ENCODE data around the gene KREMEN1. TPM values are rescaled to one million over a fixed set of nuclear protein-coding genes. Genes with fewer than 3 reads are reported as not detected.

KREMEN1 gene
- total RNA-seq, 1 donor from 2014 or later = 102 TPM

DNA sequence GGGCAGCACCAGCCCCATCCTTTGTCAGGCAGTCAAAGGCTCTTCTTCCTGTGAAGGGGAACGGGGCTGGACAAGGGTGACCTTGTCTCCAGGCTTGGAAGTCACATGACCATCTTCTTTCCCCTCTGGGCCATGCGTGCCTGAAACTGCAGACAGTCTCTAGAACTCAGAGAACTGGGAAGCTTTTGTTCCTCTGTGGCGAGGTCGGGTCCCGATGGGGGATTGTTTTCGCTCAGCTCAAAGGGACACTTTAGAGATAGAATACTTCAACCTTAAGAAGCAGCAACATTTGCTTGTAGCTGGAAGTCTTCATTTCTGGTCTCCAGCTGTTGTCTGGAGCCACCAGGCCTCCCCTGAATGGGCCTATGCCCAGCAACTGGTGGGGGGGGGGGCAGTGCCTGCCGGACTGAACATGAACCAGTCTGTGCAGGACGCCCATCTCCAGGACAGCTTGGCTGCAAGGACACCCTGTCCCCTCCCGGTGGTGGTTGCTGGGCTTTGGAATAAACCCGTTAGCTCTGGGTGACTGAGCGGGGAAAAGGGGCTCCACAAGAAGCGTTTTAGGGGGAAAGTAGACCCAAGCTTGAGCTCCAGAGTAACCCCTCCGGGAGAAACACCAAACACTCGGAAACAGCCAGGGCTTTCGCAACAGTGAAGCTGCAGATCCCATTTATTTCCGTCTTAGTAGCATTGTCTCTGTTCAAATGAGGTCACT, 77.2 kb downstream of the KREMEN1 start:
- Histone ChIP-seq H3K27me3 (ENCODE audit: low read depth) (no peaks in the 10 kb centered on the region), H3K36me3 (peaks cover under 1% of the 10 kb centered on the region), H3K9me3 (replicated peaks) (no peaks in the 10 kb centered on the region), H3K4me1 (peaks cover 52% of the 10 kb centered on the region), H3K4me3 (peak overlapping the region; percentile 33), H3K27ac (replicated peaks) (peak overlapping the region; percentile 79)
- intact Hi-C loops (cut with micrococcal nuclease) = loop anchor here (5.0 kb wide), 1 partner anchor 97 kb away; no protein-coding TSS in a partner anchor
- DNase-seq = peak; percentile 43
- TF ChIP-seq CTCF (IDR thresholded peaks at IDR 0.05; ENCODE audit: borderline replicate concordance) = no peak

DNA sequence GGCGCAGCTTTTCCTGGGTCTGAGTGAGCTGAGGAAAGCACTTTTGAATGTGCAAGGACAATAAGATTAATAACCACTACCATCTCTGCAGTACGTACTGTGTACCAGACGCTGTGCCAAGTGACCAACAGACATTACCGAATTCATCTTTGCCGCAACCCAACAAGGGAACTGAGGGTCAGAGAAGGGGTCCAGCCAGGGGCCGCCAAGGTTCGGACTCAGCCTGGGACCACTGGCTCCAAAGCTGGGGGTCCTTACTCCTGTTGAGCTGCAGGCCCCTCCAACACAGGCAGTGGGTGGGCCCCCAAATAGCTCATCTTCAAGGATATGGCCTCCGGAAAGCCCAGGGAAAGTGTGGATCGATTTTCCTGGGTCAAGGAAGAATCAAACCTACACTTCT, 77.9 kb downstream of the KREMEN1 start:
- intact Hi-C loops (cut with micrococcal nuclease) = loop anchor here (5.0 kb wide), 1 partner anchor 97 kb away; no protein-coding TSS in a partner anchor

DNA sequence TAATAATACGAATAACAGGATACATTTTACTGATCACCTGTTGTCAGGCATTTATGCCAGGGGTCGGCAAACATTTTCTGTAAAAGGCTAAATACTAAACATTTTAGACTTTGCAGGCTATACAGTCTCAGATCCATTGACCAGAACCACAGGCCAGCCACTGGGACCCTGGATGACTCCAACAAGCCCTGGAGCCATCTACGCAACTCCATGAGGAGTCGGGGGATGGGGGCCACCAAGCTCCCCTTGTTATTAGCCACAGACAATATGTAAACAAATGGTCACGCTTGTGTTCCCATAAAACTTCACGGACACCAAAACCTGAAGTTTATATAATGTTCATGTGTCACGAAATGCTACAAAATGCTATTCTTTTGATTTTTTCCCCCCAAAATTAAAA, 78.5 kb downstream of the KREMEN1 start:
- Histone ChIP-seq H3K27ac (replicated peaks) (peak overlapping the region; percentile 79), H3K4me3 (no peak overlapping the region), H3K4me1 (peaks cover 52% of the 10 kb centered on the region), H3K27me3 (ENCODE audit: low read depth) (no peaks in the 10 kb centered on the region), H3K9me3 (replicated peaks) (no peaks in the 10 kb centered on the region), H3K36me3 (no peaks in the 10 kb centered on the region)
- intact Hi-C loops (cut with micrococcal nuclease) = loop anchor here (5.0 kb wide), 1 partner anchor 96 kb away; no protein-coding TSS in a partner anchor
- no peak for TF ChIP-seq CTCF (IDR thresholded peaks at IDR 0.05; ENCODE audit: borderline replicate concordance)
- no peak for DNase-seq

More for the DNA sequence above, 77.9 kb downstream of the KREMEN1 start:
- Histone ChIP-seq H3K9me3 (replicated peaks) (no peaks in the 10 kb centered on the region), H3K4me1 (peaks cover 52% of the 10 kb centered on the region), H3K27me3 (ENCODE audit: low read depth) (no peaks in the 10 kb centered on the region), H3K27ac (replicated peaks) (peak overlapping the region; percentile 79), H3K4me3 (no peak overlapping the region), H3K36me3 (no peaks in the 10 kb centered on the region)
- TF ChIP-seq CTCF (IDR thresholded peaks at IDR 0.05; ENCODE audit: borderline replicate concordance) = no peak
- DNase-seq = no peak

DNA sequence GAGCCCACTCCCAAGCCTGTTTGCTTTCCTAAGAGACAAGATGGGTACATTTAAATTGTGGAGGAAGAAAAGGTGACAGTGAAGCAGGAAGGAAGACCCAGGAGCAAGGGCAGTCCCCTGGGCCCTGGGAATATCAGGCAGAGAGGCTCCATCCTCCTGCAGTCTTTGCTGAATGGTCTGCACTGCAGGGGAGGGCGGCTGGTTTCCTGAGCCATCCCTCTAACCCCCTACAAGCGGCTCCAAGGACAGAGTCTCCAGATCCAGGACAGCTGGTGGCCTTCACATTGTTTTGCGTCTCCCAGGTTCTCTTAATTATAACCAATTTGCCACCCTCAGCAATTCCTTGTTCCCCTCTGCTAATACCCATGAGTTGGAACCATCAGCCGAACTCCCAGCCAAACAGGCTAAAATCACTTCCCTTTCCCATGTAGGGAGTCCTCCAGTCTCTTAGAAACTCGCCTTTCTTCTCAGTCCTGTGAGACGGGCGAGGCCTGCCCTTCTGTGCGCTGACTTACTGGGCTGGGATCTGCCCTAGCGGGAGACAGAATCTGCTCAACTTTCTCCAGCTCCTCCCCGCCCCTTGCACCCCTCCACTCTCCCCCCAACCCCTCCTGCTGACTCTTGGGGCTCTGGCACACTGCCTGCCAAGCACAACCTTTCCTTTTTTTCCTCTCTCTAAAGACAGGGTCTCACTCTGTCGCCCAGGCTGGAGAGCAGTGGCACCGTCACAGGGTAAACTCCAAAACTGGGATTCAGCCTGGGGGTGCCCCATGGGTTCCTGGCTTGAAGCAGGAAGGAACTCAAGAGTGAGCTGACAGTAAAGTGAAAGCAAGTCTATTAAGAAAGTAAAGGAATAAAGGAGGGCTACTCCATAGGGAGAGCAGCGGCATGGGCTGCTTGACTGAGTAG, 79.5 kb downstream of the KREMEN1 start:
- no peaks in the 10 kb centered on the region for H3K27me3 ChIP-seq (ENCODE audit: low read depth)
- no peak overlapping the region for H3K4me3 ChIP-seq
- H3K36me3 ChIP-seq = no peaks in the 10 kb centered on the region
- intact Hi-C loops (cut with micrococcal nuclease) = loop anchor here (5.0 kb wide), 1 partner anchor 95 kb away; no protein-coding TSS in a partner anchor
- H3K27ac ChIP-seq (replicated peaks) = peak overlapping the region; percentile 66
- peak; percentile 39 for DNase-seq
- no peak for TF ChIP-seq CTCF (IDR thresholded peaks at IDR 0.05; ENCODE audit: borderline replicate concordance)
- H3K9me3 ChIP-seq (replicated peaks) = no peaks in the 10 kb centered on the region
- peaks cover 48% of the 10 kb centered on the region for H3K4me1 ChIP-seq

- no peaks in the 10 kb centered on the region for H3K36me3 ChIP-seq
- peak overlapping the region; percentile 66 for H3K27ac ChIP-seq (replicated peaks)
- H3K4me1 ChIP-seq = peaks cover 43% of the 10 kb centered on the region
- intact Hi-C loops (cut with micrococcal nuclease) = loop anchor here (5.0 kb wide), 1 partner anchor 94 kb away; no protein-coding TSS in a partner anchor
- H3K27me3 ChIP-seq (ENCODE audit: low read depth) = no peaks in the 10 kb centered on the region
- no peak for DNase-seq
- TF ChIP-seq CTCF (IDR thresholded peaks at IDR 0.05; ENCODE audit: borderline replicate concordance) = no peak
- no peak overlapping the region for H3K4me3 ChIP-seq
- no peaks in the 10 kb centered on the region for H3K9me3 ChIP-seq (replicated peaks)
Measured at GRCh38 chr22:29152954-29153719, 80.3 kb downstream of the KREMEN1 start.
